IMR-90 (cell line): ENCODE results near the gene MAMLD1. TPM values are rescaled to one million over a fixed set of nuclear protein-coding genes. Genes with fewer than 3 reads are reported as not detected.

Source experiments
- ATAC-seq: fragments of 200-7000 bp; cut with Tn5 transposase; 2 replicates; pipeline ENCODE4 v1.9.1; 2020; ENCODE audit warnings: low read depth, mild to moderate bottlenecking, moderate library complexity
- BruUV-seq: library from RNA; stranded (reverse); fragments of 400-500 nt; replicated peaks from 2 replicates; lab custom pipeline; 2021; lab: Mats Ljungman, UMichigan
- CTCF ChIA-PET: fragments of 300-600 bp; formaldehyde crosslinking; extraction: SDS; loops from one replicate; lab custom pipeline; 2021; ENCODE audit warnings: antibody characterized with exemption; lab: Yijun Ruan, JAX
- POLR2A ChIA-PET: fragments of 300-600 bp; sonication (Branson Sonifier 250); formaldehyde crosslinking; loops from one replicate; lab custom pipeline; 2022; ENCODE audit warnings: antibody characterized with exemption; ENCODE audit not compliant: unreplicated experiment; lab: Charles Lee
- DNase-seq: peaks from one replicate; pipeline ENCODE4 v3.0.0; 2013
- H2AFZ ChIP-seq: replicated peaks from 2 replicates; pipeline ENCODE3; 2013; ENCODE audit warnings: low read length, mild to moderate bottlenecking; ENCODE audit not compliant: poor library complexity
- H2AK5ac ChIP-seq: 2 replicates; pipeline ENCODE4 v1.6.1; 2013; ENCODE audit warnings: low read depth, low read length, inconsistent platforms
- H2AK9ac ChIP-seq: replicated peaks from 2 replicates; pipeline ENCODE3; 2013; ENCODE audit warnings: mild to moderate bottlenecking, low read depth, low read length, moderate library complexity; ENCODE audit not compliant: poor library complexity
- H2BK120ac ChIP-seq: 2 replicates; pipeline ENCODE4 v1.6.1; 2013; ENCODE audit warnings: low read depth, low read length, inconsistent platforms
- H2BK15ac ChIP-seq: 3 replicates; pipeline ENCODE4 v1.6.1; 2013; ENCODE audit warnings: low read depth, low read length, inconsistent platforms
- H2BK20ac ChIP-seq: 2 replicates; pipeline ENCODE4 v1.6.1; 2013; ENCODE audit warnings: low read depth, mild to moderate bottlenecking, inconsistent platforms, low read length, moderate library complexity
- H2BK5ac ChIP-seq: 2 replicates; pipeline ENCODE4 v1.6.1; 2013; ENCODE audit warnings: mild to moderate bottlenecking, low read depth, low read length, inconsistent platforms; ENCODE audit not compliant: poor library complexity, severe bottlenecking
- H3K14ac ChIP-seq: replicated peaks from 2 replicates; pipeline ENCODE4 v1.6.1; 2013; ENCODE audit warnings: low read depth, low read length, inconsistent platforms
- H3K18ac ChIP-seq: 2 replicates; pipeline ENCODE4 v1.6.1; 2013; ENCODE audit warnings: low read depth, low read length, control low read depth
- H3K23ac ChIP-seq: 2 replicates; pipeline ENCODE4 v1.6.1; 2013; ENCODE audit warnings: low read depth, low read length, inconsistent platforms
- H3K27ac ChIP-seq: 2 replicates; pipeline ENCODE4 v1.5.1; 2013; ENCODE audit warnings: mild to moderate bottlenecking, control low read depth, low read length; ENCODE audit not compliant: insufficient read depth
- H3K27me3 ChIP-seq: 2 replicates; pipeline ENCODE4 v1.6.1; 2013; ENCODE audit warnings: low read length; ENCODE audit not compliant: control insufficient read depth, insufficient read depth
- H3K36me3 ChIP-seq: 2 replicates; pipeline ENCODE4 v1.6.1; 2013; ENCODE audit warnings: low read length, mixed read lengths; ENCODE audit not compliant: control insufficient read depth, insufficient read depth
- H3K4ac ChIP-seq: 2 replicates; pipeline ENCODE4 v1.6.1; 2013; ENCODE audit warnings: low read depth, low read length, inconsistent platforms
- H3K4me1 ChIP-seq: 2 replicates; pipeline ENCODE4 v1.6.1; 2013; ENCODE audit warnings: low read length, mixed read lengths; ENCODE audit not compliant: control insufficient read depth, insufficient read depth
- H3K4me2 ChIP-seq: 2 replicates; pipeline ENCODE4 v1.6.1; 2013; ENCODE audit warnings: low read depth, mild to moderate bottlenecking, control low read depth, low read length, moderate library complexity
- H3K4me3 ChIP-seq: 2 replicates; pipeline ENCODE4 v1.5.1; 2013; ENCODE audit warnings: low read depth, mild to moderate bottlenecking, control low read depth, low read length, moderate library complexity; ENCODE audit not compliant: insufficient read depth
- H3K56ac ChIP-seq: 2 replicates; pipeline ENCODE4 v1.6.1; 2013; ENCODE audit warnings: low read length, inconsistent platforms; ENCODE audit not compliant: insufficient read depth; ENCODE audit errors: extremely low read depth
- H3K79me1 ChIP-seq, 2 experiments: 2 replicates each; pipeline ENCODE4 v1.6.1; 2013; ENCODE audit warnings: low read length in 2 of 2, inconsistent platforms in 1 of 2, low read depth in 1 of 2
- H3K9ac ChIP-seq: 2 replicates; pipeline ENCODE4 v1.6.1; 2013; ENCODE audit warnings: low read depth, low read length, control low read depth
- H3K9me1 ChIP-seq: 2 replicates; pipeline ENCODE4 v1.6.1; 2013; ENCODE audit warnings: low read length, inconsistent platforms; ENCODE audit not compliant: insufficient read depth
- H3K9me3 ChIP-seq: 2 replicates; pipeline ENCODE4 v1.6.1; 2013; ENCODE audit warnings: low read length; ENCODE audit not compliant: control insufficient read depth, insufficient read depth
- H4K20me1 ChIP-seq: 2 replicates; pipeline ENCODE4 v1.6.1; 2013; ENCODE audit warnings: low read length, inconsistent platforms; ENCODE audit not compliant: insufficient read depth
- H4K5ac ChIP-seq: 2 replicates; pipeline ENCODE4 v1.6.1; 2013; ENCODE audit warnings: mild to moderate bottlenecking, low read depth, low read length, control low read depth
- H4K8ac ChIP-seq, 2 experiments: 2 replicates each; pipeline ENCODE4 v1.6.1; 2013; ENCODE audit warnings: low read depth in 2 of 2, low read length in 2 of 2, control low read depth in 1 of 2, inconsistent platforms in 1 of 2
- H4K91ac ChIP-seq: 2 replicates; pipeline ENCODE4 v1.6.1; 2013; ENCODE audit warnings: low read depth, low read length, inconsistent platforms; ENCODE audit not compliant: insufficient read depth
- CEBPB ChIP-seq: IDR thresholded peaks from 2 replicates; pipeline ENCODE4 v1.6.1; 2012; ENCODE audit warnings: low read depth, low read length, improper control_type of control experiment
- MAFK ChIP-seq: IDR thresholded peaks from 2 replicates; pipeline ENCODE4 v1.6.1; 2012; ENCODE audit warnings: low read depth, low read length, improper control_type of control experiment
- POLR2A ChIP-seq: IDR thresholded peaks from 2 replicates; pipeline ENCODE4 v1.6.1; 2012; ENCODE audit warnings: mild to moderate bottlenecking, low read depth, low read length
- RFX5 ChIP-seq: IDR thresholded peaks from 2 replicates; pipeline ENCODE4 v1.8.0; 2012; ENCODE audit warnings: low read depth, mild to moderate bottlenecking, low read length, moderate library complexity
- WGBS, 2 experiments: methylation state at CpG; one replicate each; pipeline versions ENCODE4 v1.1.5 to v1.1.7; 2013; ENCODE audit warnings: missing lambda C conversion rate in 2 of 2; ENCODE audit not compliant: insufficient read length in 1 of 2; ENCODE audit errors: extremely low coverage in 2 of 2; 5-methylcytosine and 5-hydroxymethylcytosine counted together
- dilution Hi-C: fragments of 300-500 bp; cut with HindIII; formaldehyde crosslinking; loops from one replicate; pipeline ENCODE4 v1.14.3; 2018; ENCODE audit warnings: low sequenced_read_pairs; ENCODE audit not compliant: unreplicated experiment
- in situ Hi-C: fragments of 300-500 bp; cut with MboI; formaldehyde crosslinking; loops from 3 replicates; pipeline ENCODE4 v1.14.3; 2019; ENCODE audit warnings: low sequenced_read_pairs, inconsistent platforms, mixed read lengths
- intact Hi-C: fragments of 100-400 bp; cut with micrococcal nuclease; formaldehyde crosslinking; loops from 2 replicates; pipeline ENCODE4 v1.10.0; 2022
- polyA plus RNA-seq, 3 experiments: library from polyadenylated mRNA; depleted of rRNA; stranded (reverse); fragments of >200 nt; gene quantifications; 2 replicates each; pipeline ENCODE4 v1.2.3, GENCODE V29; 2012; ENCODE audit warnings: low replicate concordance in 1 of 3
- total RNA-seq: library from RNA; depleted of rRNA; stranded (reverse); fragments of >200 nt; gene quantifications from 2 replicates; pipeline ENCODE4 v1.2.3, GENCODE V29; 2012

Gene MAMLD1
- total and polyA plus RNA-seq, 2 of the 4 experiments (the other 2 are of a cell fraction), result 1.4 to 11.0 TPM

- TF ChIP-seq MAFK, result no peak
Observed at GRCh38 chrX:150544835-150545770, 182.0 kb downstream of the MAMLD1 start (continued).

- no peaks in the 10 kb centered on the region for H4K20me1 ChIP-seq
- H3K27ac ChIP-seq, result no peak overlapping the region
- no peak overlapping the region for H3K56ac ChIP-seq
- H2BK20ac ChIP-seq, result no peak overlapping the region
- no peaks in the 10 kb centered on the region for H3K9me1 ChIP-seq
- no peak overlapping the region for H2BK120ac ChIP-seq
- H4K8ac ChIP-seq, result no peak overlapping the region
- in situ Hi-C loops (no loop called here), intact Hi-C loops (no loop called here), dilution Hi-C loops (no loop called here)
- no peaks in the 10 kb centered on the region for H3K36me3 ChIP-seq
- ChIA-PET CTCF (no interaction called here), POLR2A (no interaction called here)
- peaks cover 3% of the 10 kb centered on the region; the same call in 1 of the 2 replicates for H3K27me3 ChIP-seq
- no peak overlapping the region for H3K4me2 ChIP-seq
- TF ChIP-seq MAFK, result no peak
- no peak for TF ChIP-seq POLR2A
- TF ChIP-seq CEBPB, result no peak
- TF ChIP-seq RFX5, result no peak
- H3K9ac ChIP-seq, result no peak overlapping the region
- no peak overlapping the region for H3K18ac ChIP-seq
- DNase-seq (no peak), ATAC-seq (no peak)
- 0 out of 2 replicates have a peak overlapping the region, but pooled peaks have one; percentile 33 for H2AK5ac ChIP-seq
- BruUV-seq, result no TSS peak
- no peak overlapping the region for H2BK5ac ChIP-seq
- no peak overlapping the region for H4K91ac ChIP-seq
- H2AFZ ChIP-seq, result peak overlapping the region; percentile 87
- no peak overlapping the region for H3K23ac ChIP-seq
- H2AK9ac ChIP-seq, result no peak overlapping the region
- H3K4ac ChIP-seq, result no peak overlapping the region
- no peaks in the 10 kb centered on the region for H3K4me1 ChIP-seq
- H4K5ac ChIP-seq, result no peak overlapping the region
- no peaks in the 10 kb centered on the region for H3K9me3 ChIP-seq
- no peak overlapping the region for H3K4me3 ChIP-seq
- no peak overlapping the region for H3K14ac ChIP-seq
- H2BK15ac ChIP-seq, result no peak overlapping the region
- 67% methylated on average over 4 of the region's 9 CpGs; no CpG with 5 or more reads in 1 of the 2 experiments for WGBS, 2 experiments
- H3K79me1 ChIP-seq, result no peaks in the 10 kb centered on the region
Observed at GRCh38 chrX:150546711-150547153, 183.6 kb downstream of the MAMLD1 start.
